Measurements from ENCODE around the gene TBC1D17. TPM values are rescaled to one million over a fixed set of nuclear protein-coding genes. Genes with fewer than 3 reads are reported as not detected.

Gene TBC1D17
- total and polyA plus RNA-seq, 12 donors, result 5.8 to 198 (median 51.4) TPM

- Histone ChIP-seq H3K36me3 (replicated peaks in 1 of 2) (peaks cover 0 to 58% of the 10 kb centered on the region in 2 donors), H3K9me3 (replicated peaks in 1 of 3) (no peaks in the 10 kb centered on the region), H3K4me3 (no peak overlapping the region), H3K27me3 (no peaks in the 10 kb centered on the region), H3K4me1 (replicated peaks in 1 of 2) (peaks cover 35 to 72% of the 10 kb centered on the region in 2 donors), H3K27ac (peak overlapping the region in 3 of 5 donors; percentile 23 to 94 (median 49))
- peak in 5 of 7 donors; percentile 38 to 58 (median 47) for DNase-seq
- WGBS, 4 donors, result 66 to 83% (median 72%) methylated on average over 9 to 21 of the region's 21 CpGs
- no peak for TF ChIP-seq POLR2A (IDR thresholded peaks at IDR 0.05)
- TF ChIP-seq, protein P1, sequence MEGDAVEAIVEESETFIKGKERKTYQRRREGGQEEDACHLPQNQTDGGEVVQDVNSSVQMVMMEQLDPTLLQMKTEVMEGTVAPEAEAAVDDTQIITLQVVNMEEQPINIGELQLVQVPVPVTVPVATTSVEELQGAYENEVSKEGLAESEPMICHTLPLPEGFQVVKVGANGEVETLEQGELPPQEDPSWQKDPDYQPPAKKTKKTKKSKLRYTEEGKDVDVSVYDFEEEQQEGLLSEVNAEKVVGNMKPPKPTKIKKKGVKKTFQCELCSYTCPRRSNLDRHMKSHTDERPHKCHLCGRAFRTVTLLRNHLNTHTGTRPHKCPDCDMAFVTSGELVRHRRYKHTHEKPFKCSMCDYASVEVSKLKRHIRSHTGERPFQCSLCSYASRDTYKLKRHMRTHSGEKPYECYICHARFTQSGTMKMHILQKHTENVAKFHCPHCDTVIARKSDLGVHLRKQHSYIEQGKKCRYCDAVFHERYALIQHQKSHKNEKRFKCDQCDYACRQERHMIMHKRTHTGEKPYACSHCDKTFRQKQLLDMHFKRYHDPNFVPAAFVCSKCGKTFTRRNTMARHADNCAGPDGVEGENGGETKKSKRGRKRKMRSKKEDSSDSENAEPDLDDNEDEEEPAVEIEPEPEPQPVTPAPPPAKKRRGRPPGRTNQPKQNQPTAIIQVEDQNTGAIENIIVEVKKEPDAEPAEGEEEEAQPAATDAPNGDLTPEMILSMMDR (IDR thresholded peaks at IDR 0.05), result no peak
- intact Hi-C loops (cut with DNase I), result no loop called here
Measured at GRCh38 chr19:49855676-49856573, 21.6 kb upstream of the TBC1D17 start.

GRCh38 chr19:49856574-49857021, 20.9 kb upstream of the TBC1D17 start:
- peak in 4 of 7 donors; percentile 23 to 44 (median 40) for DNase-seq
- intact Hi-C loops (cut with DNase I), result no loop called here
- H3K27me3 ChIP-seq, result no peaks in the 10 kb centered on the region
- TF ChIP-seq, protein P1 (IDR thresholded peaks at IDR 0.05), result no peak
- TF ChIP-seq POLR2A (IDR thresholded peaks at IDR 0.05), result no peak
- WGBS, 4 donors, result 78 to 100% (median 83%) methylated on average over 2 to 18 of the region's 18 CpGs
- peaks cover 0 to 63% of the 10 kb centered on the region in 2 donors for H3K36me3 ChIP-seq (replicated peaks in 1 of 2)
- peaks cover 41 to 78% of the 10 kb centered on the region in 2 donors for H3K4me1 ChIP-seq (replicated peaks in 1 of 2)
- H3K9me3 ChIP-seq (replicated peaks in 1 of 3), result no peaks in the 10 kb centered on the region
- no peak overlapping the region for H3K4me3 ChIP-seq
- H3K27ac ChIP-seq, result peak overlapping the region in 3 of 5 donors; percentile 81 to 94 (median 82)

- no peak for TF ChIP-seq POLR2A (IDR thresholded peaks at IDR 0.05)
- TF ChIP-seq, protein P1 (IDR thresholded peaks at IDR 0.05), result no peak
- no peak overlapping the region for H3K4me3 ChIP-seq
- 85 to 94% (median 87%) methylated on average over 7 to 26 of the region's 26 CpGs for WGBS, 4 donors
- no peaks in the 10 kb centered on the region for H3K27me3 ChIP-seq
- H3K4me1 ChIP-seq (replicated peaks in 1 of 2), result peaks cover 39 to 81% of the 10 kb centered on the region in 2 donors
- peak in 4 of 7 donors; percentile 40 to 56 (median 50) for DNase-seq
- H3K9me3 ChIP-seq (replicated peaks in 1 of 3), result no peaks in the 10 kb centered on the region
- peak overlapping the region in 4 of 5 donors; percentile 69 to 94 (median 82) for H3K27ac ChIP-seq
- intact Hi-C loops (cut with DNase I), result no loop called here
- H3K36me3 ChIP-seq (replicated peaks in 1 of 2), result peaks cover 0 to 70% of the 10 kb centered on the region in 2 donors
Measured at GRCh38 chr19:49857061-49857837, 20.3 kb upstream of the TBC1D17 start.

- Histone ChIP-seq H3K27me3 (no peaks in the 10 kb centered on the region), H3K4me3 (no peak overlapping the region), H3K4me1 (replicated peaks in 1 of 2) (peaks cover 33 to 79% of the 10 kb centered on the region in 2 donors), H3K27ac (peak overlapping the region; percentile 69 to 94 (median 81)), H3K36me3 (replicated peaks in 1 of 2) (peaks cover 0 to 73% of the 10 kb centered on the region in 2 donors), H3K9me3 (replicated peaks in 1 of 3) (no peaks in the 10 kb centered on the region)
- intact Hi-C loops (cut with DNase I), result no loop called here
- 73 to 100% (median 73%) methylated on average over 1 to 5 of the region's 5 CpGs; no CpG with 5 or more reads in 1 of the 4 donors for WGBS, 4 donors
- TF ChIP-seq, protein P1 (IDR thresholded peaks at IDR 0.05), result no peak
- no peak for TF ChIP-seq POLR2A (IDR thresholded peaks at IDR 0.05)
- DNase-seq, result peak in 1 of 7 donors; percentile 48
Measured at GRCh38 chr19:49857838-49858087, 19.7 kb upstream of the TBC1D17 start.

Measured in adrenal gland (tissue), 12 donors.